Measurements from ENCODE around the gene ST7.
"Not testable (repeated sequence)": the region's sequence is repeated elsewhere in the genome, so short reads cannot be mapped to it uniquely, and the experiment has no call there.

The ST7 gene

GRCh38 chr7:117021366-117021765, 68.1 kb downstream of the ST7 start:
- H3K4me3 ChIP-seq (ENCODE audit: low read depth, low read length) = no peak overlapping the region
- no peak for DNase-seq (ENCODE audit: low read depth)
- TF ChIP-seq CTCF (IDR thresholded peaks at IDR 0.05; ENCODE audit: low read depth, low read length, missing control alignments) = no peak
- in situ Hi-C loops (cut with HindIII; ENCODE audit: low sequenced_read_pairs) = no loop called here

GRCh38 chr7:117021986-117022385, 68.7 kb downstream of the ST7 start:
- no peak for TF ChIP-seq CTCF (IDR thresholded peaks at IDR 0.05; ENCODE audit: low read depth, low read length, missing control alignments)
- DNase-seq (ENCODE audit: low read depth) = no peak
- no peak overlapping the region for H3K4me3 ChIP-seq (ENCODE audit: low read depth, low read length)
- in situ Hi-C loops (cut with HindIII; ENCODE audit: low sequenced_read_pairs) = no loop called here

GRCh38 chr7:117023325-117023854, 70.1 kb downstream of the ST7 start:
- no peak overlapping the region for H3K4me3 ChIP-seq (ENCODE audit: low read depth, low read length)
- DNase-seq (ENCODE audit: low read depth) = no peak
- in situ Hi-C loops (cut with HindIII; ENCODE audit: low sequenced_read_pairs) = no loop called here
- TF ChIP-seq CTCF (IDR thresholded peaks at IDR 0.05; ENCODE audit: low read depth, low read length, missing control alignments) = no peak

- TF ChIP-seq CTCF (IDR thresholded peaks at IDR 0.05; ENCODE audit: low read depth, low read length, missing control alignments) = no peak
- no peak for DNase-seq (ENCODE audit: low read depth)
- H3K4me3 ChIP-seq (ENCODE audit: low read depth, low read length) = no peak overlapping the region
- in situ Hi-C loops (cut with HindIII; ENCODE audit: low sequenced_read_pairs) = no loop called here
Measured at GRCh38 chr7:117024811-117025210, 71.5 kb downstream of the ST7 start.

DNA sequence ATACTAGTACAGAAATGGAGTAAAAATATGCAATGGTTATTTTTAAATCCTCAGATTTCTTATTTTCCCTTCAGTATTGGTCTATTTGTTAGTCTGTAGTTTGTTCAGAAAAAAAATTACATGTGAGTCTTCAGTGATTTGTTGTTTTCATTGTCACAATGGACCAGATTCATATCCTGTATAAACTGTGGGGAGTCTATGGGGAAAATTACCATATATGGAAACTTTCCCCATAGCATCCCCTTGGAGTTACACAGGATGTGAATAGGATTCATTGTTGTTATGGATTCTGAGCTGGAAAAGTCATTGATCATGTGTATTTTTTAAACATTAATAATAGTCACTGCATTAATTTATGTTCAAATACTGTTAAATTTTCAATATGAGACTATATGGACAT, 72.6 kb downstream of the ST7 start:
- in situ Hi-C loops (cut with HindIII; ENCODE audit: low sequenced_read_pairs) = no loop called here
- TF ChIP-seq CTCF (IDR thresholded peaks at IDR 0.05; ENCODE audit: low read depth, low read length, missing control alignments) = no peak
- no peak overlapping the region for H3K4me3 ChIP-seq (ENCODE audit: low read depth, low read length)
- no peak for DNase-seq (ENCODE audit: low read depth)

GRCh38 chr7:117030346-117030745, 77.0 kb downstream of the ST7 start:
- in situ Hi-C loops (cut with HindIII; ENCODE audit: low sequenced_read_pairs); DNase-seq (ENCODE audit: low read depth); H3K4me3 ChIP-seq (ENCODE audit: low read depth, low read length): not testable (repeated sequence)

DNA sequence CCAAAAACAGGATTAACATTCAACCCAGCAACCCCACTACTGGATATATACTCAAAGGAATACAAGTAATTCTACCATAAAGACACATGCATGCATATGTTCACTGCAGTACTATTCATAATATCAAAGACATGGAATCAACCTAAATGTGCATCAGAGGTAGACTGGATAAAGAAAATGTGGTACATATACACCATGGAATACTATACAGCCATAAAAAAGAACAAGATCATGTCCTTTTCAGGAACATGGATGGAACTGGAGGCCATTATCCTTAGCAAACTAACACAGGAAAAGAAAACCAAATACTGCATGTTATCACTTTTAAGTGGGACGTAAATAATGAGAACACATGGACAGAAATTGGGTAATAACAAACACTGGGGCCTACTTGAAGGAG, 77.5 kb downstream of the ST7 start:
- in situ Hi-C loops (cut with HindIII; ENCODE audit: low sequenced_read_pairs); H3K4me3 ChIP-seq (ENCODE audit: low read depth, low read length); DNase-seq (ENCODE audit: low read depth): not testable (repeated sequence)

- no peak for DNase-seq (ENCODE audit: low read depth)
- no peak for TF ChIP-seq CTCF (IDR thresholded peaks at IDR 0.05; ENCODE audit: low read depth, low read length, missing control alignments)
- H3K4me3 ChIP-seq (ENCODE audit: low read depth, low read length) = no peak overlapping the region
- in situ Hi-C loops (cut with HindIII; ENCODE audit: low sequenced_read_pairs) = no loop called here
Measured at GRCh38 chr7:117032810-117033209, 79.5 kb downstream of the ST7 start.
